MG63 (cell line): Measurements from ENCODE around the gene GRM2. TPM values are rescaled to one million over a fixed set of nuclear protein-coding genes. Genes with fewer than 3 reads are reported as not detected.

Experiments
- DNase-seq: peaks from one replicate; pipeline ENCODE4 v3.0.0-alpha.2; 2020
- H3K27me3 ChIP-seq: fragments of 250-450 bp; sonication (Bioruptor Pico); 2 replicates; pipeline ENCODE4 v1.5.1; 2020; ENCODE audit warnings: mild to moderate bottlenecking, moderate library complexity
- H3K36me3 ChIP-seq: fragments of 250-450 bp; sonication (Bioruptor Pico); 2 replicates; pipeline ENCODE4 v1.5.1; 2020; ENCODE audit warnings: mild to moderate bottlenecking, moderate library complexity
- H3K4me3 ChIP-seq: fragments of 250-450 bp; sonication (Bioruptor Pico); 2 replicates; pipeline ENCODE4 v1.5.1; 2020; ENCODE audit warnings: mild to moderate bottlenecking, moderate library complexity
- H3K9me3 ChIP-seq: fragments of 250-450 bp; sonication (Bioruptor Pico); 2 replicates; pipeline ENCODE4 v1.5.1; 2020; ENCODE audit warnings: mild to moderate bottlenecking, moderate library complexity
- total RNA-seq: library from RNA; depleted of rRNA; stranded (reverse); fragments of >200 nt; shearing (Covaris generic); gene quantifications from 2 replicates; pipeline ENCODE4 v1.2.3, GENCODE V29; 2014; ENCODE audit warnings: low replicate concordance; rRNA removed

GRM2 gene
- total RNA-seq, result not detected in 2 replicates

DNA sequence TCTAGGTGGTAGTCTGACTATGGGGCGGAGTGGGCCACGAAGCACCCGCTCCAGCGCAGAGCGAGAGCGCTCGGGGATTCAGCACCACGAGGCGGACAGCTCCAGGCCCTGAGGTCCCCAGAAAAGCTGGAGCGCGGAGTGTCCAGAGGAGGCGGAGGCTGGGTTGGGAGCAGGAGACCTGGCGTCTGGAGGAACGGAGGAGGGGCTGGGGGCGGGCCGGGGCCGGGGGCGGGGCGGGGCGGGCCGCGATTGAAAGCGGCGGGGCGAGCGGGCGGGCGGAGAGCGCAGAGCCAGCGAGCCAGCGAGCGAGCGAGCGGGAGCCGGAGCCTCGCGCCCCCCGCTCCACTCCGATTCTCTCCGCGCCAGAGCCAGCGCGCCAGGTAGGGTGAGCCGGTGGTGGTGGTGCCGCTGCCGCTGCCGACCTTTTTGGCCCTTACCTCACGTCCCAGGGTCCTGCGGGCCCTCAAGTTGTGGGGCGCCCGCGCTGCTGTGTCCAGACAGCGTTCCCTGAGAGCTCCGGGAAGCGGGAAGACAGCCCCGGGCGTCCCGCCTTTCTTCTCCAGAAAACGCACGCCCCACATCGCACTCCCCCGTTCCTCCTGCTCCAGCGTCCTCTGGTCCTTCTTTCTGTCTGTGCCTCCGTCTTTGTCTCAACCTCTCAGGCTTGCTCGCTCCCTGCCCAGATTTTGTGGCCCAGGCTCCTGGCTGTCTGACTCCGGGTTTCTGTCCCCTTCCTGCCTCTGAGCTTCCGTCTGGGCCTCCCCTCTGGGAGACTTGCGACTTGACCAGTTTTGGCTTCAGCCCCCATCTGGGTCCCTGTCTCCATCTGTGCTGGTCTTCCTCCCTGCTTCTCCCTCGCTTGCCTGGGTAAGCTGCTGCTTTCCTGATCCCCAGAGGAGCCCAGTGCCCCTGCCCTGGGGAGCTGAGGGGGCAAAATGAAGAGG is at the start of gene GRM2:
GRM2 (plus strand) TSS at position 281 of the 944 bp plus-strand sequence. CDS start 1,916 bp downstream, outside the sequence.
- H3K36me3 ChIP-seq, result no peaks in the 10 kb centered on the region
- no peak within 1 kb of the TSS for H3K4me3 ChIP-seq
- H3K9me3 ChIP-seq, result no peaks in the 10 kb centered on the region
- no peaks in the 10 kb centered on the region for H3K27me3 ChIP-seq
- DNase-seq, result no peak

GRCh38 chr3:51657234-51657633 is 49.6 kb upstream of the GRM2 start:
- Histone ChIP-seq H3K9me3 (no peaks in the 10 kb centered on the region), H3K36me3 (peaks cover 1% of the 10 kb centered on the region), H3K4me3 (no peak overlapping the region), H3K27me3 (no peaks in the 10 kb centered on the region)
- no peak for DNase-seq

GRCh38 chr3:51659942-51660341 is 46.9 kb upstream of the GRM2 start:
- no peak for DNase-seq
- Histone ChIP-seq H3K4me3 (no peak overlapping the region), H3K27me3 (no peaks in the 10 kb centered on the region), H3K36me3 (no peaks in the 10 kb centered on the region; the same call in 1 of the 2 replicates), H3K9me3 (no peaks in the 10 kb centered on the region)

DNA sequence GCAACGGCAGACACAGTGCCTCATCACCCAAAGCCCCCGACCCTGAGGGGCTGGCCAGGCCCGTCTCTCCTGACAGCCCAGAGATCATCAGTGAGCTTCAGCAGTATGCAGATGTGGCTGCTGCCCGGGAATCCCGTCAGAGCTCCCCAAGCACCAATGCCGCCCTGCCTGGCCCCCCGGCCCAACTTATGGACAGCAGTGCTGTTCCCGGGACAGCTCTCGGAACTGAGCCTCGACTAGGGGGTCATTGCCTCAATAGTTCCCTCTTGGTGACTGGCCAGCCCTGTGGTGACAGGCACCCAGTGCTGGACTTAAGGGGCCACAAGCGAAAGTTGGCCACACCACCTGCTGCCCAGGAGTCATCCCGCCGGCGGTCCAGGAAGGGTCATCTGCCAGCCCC is 44.4 kb upstream of the GRM2 start:
- Histone ChIP-seq H3K36me3 (no peaks in the 10 kb centered on the region; the same call in 1 of the 2 replicates), H3K9me3 (no peaks in the 10 kb centered on the region), H3K4me3 (no peak overlapping the region), H3K27me3 (no peaks in the 10 kb centered on the region)
- DNase-seq, result no peak

DNA sequence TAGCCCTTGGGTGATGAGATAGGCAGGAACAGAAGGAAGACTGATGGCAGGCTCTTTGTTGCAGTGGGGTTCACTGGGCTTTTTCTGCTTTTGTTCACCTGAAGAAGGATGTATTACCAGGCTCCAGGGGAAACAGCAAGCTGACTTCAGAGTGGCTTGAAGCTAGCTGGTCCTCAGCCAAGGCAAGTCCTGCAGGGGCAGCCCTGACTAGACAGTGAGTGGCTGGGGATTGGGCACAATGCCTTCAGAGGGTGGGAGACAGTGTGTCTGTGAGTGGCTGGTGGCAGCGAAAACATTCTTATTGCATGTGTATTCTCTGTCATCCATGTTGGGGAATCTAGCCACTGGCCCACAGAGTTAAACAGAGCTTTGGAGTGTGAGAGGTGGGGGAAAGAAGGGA is 38.1 kb upstream of the GRM2 start:
- H3K36me3 ChIP-seq, result no peaks in the 10 kb centered on the region
- no peaks in the 10 kb centered on the region for H3K27me3 ChIP-seq
- no peak overlapping the region for H3K4me3 ChIP-seq
- DNase-seq, result peak; percentile 28
- H3K9me3 ChIP-seq, result no peaks in the 10 kb centered on the region

GRCh38 chr3:51669241-51670052 is 37.4 kb upstream of the GRM2 start:
- no peaks in the 10 kb centered on the region for H3K9me3 ChIP-seq
- DNase-seq, result peak; percentile 80
- H3K36me3 ChIP-seq, result no peaks in the 10 kb centered on the region
- no peak overlapping the region for H3K4me3 ChIP-seq
- H3K27me3 ChIP-seq, result no peaks in the 10 kb centered on the region

DNA sequence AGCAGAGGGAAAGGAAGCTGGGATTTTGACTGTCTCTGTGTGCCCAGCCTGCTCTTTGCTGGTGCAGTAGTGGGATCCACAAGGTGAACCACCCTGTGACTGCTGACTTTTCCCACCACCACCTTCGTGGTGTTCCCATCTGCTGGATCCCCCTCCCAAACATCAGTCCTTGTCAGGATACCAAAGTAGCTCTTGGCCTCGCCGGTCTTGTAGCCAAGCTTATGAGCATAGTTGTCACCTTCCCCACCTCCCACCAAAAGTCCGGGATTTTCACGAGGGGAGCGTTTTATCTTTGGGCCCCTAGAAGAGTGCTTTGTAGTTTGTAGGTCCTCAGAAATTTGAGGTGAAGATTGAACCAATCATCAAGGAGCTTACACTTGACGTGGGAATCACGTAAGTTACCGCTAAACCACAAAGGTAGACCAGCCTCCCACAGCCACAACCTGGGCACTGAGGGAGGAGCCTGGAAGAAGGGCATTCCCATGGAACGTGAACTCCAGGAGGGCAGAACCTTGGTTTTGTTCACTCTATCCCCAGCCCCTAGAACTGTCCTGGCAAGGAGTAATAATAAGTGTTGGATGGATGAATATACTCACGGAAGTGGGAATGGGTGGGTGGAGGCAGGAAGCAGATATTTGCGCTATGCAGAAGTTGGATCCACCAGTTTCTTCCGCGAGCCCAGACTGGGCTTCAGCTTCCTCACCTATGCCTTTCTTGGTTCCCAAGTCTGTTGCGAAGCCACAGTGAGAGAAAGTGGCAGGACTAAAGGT is 36.6 kb upstream of the GRM2 start:
- no peak for DNase-seq
- H3K27me3 ChIP-seq, result no peaks in the 10 kb centered on the region
- peak overlapping the region; percentile 75 for H3K4me3 ChIP-seq
- no peaks in the 10 kb centered on the region for H3K9me3 ChIP-seq
- no peaks in the 10 kb centered on the region for H3K36me3 ChIP-seq

GRCh38 chr3:51670823-51671733 is 35.8 kb upstream of the GRM2 start, which contains the start of gene TEX264:
TSS of gene TEX264 (plus strand) at chr3:51671252. CDS start at chr3:51674305, 3,053 bp downstream.
- peaks cover 2% of the 10 kb centered on the region; the same call in 1 of the 2 replicates for H3K36me3 ChIP-seq
- peak; percentile 81 for DNase-seq
- no peaks in the 10 kb centered on the region for H3K9me3 ChIP-seq
- H3K27me3 ChIP-seq, result no peaks in the 10 kb centered on the region
- H3K4me3 ChIP-seq, result peak within 1 kb of the TSS; percentile 75

DNA sequence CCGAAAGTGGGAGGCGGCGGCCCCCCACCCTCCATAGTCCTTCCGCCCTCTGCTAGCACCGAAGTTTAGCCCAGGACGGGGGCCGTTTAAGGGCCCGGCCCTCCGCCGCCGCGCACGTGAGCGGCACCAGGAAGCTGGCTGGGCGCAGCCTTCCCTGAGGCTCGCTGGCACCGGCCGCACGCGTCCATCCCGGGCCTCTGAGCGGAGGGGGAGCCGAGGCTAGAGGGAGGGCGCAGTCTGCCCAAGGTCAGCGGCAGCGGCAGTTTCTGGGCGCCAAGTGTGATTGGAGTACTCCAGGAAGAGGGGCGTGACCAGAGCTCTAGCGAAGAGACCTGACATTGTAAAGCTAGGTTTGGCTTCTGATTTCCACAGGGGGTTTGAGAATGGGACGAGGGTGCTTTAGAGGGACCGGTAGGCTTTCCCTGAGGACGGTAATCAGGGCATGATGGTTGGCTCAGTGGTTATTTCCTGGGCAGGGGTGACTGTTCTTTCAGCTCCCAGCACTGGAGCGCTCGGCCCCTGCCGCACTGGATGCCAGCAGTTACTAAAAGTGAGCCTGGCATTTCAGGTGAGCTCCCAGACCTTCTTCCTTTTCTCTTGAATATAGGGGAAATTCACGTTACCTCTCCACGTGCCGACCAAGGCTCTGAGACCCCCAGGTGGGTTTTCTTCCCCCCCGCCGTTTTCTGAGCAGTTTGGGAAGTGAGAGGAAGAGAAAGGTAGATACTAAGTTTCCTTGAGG is 35.0 kb upstream of the GRM2 start:
- DNase-seq, result peak; percentile 59
- H3K4me3 ChIP-seq, result peak overlapping the region; percentile 75
- no peaks in the 10 kb centered on the region for H3K9me3 ChIP-seq
- peaks cover 5% of the 10 kb centered on the region; the same call in 1 of the 2 replicates for H3K36me3 ChIP-seq
- no peaks in the 10 kb centered on the region for H3K27me3 ChIP-seq

DNA sequence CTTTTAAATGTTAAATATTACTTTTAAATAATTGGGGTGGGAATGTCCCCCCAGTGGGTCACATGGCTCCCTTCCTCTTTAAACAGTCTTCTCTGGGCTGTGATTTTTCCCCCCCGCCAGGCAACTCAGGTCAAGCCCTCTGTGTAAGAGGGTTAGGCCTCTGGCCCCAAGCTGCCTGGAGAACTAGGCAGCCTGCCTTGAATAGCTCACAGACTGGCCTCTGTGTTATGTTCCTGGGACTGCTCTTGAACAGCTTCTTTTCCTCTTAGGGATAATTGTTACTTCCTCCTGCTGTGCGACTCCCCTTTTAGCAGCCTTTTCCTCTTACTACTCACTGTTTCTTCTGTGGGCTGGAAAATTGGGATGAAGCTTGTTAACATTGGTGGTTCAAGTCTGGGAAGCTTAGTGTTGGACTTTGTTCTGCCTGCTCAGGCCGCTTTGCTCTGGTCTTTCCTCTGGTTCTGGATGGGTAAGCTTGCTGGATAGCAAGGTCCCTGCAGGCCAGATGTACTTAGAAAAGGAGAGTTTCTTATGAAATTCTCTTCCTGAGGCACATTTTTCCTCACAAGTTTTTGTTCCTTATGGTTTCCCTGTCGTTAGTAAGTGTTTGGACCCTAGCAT is 33.6 kb upstream of the GRM2 start:
- H3K36me3 ChIP-seq, result peaks cover 5% of the 10 kb centered on the region; the same call in 1 of the 2 replicates
- no peak for DNase-seq
- H3K9me3 ChIP-seq, result no peaks in the 10 kb centered on the region
- no peaks in the 10 kb centered on the region for H3K27me3 ChIP-seq
- H3K4me3 ChIP-seq, result no peak overlapping the region

- Histone ChIP-seq H3K36me3 (peaks cover 5% of the 10 kb centered on the region; the same call in 1 of the 2 replicates), H3K27me3 (no peaks in the 10 kb centered on the region), H3K9me3 (no peaks in the 10 kb centered on the region), H3K4me3 (no peak overlapping the region)
- no peak for DNase-seq
Measured at GRCh38 chr3:51673802-51674654, 32.8 kb upstream of the GRM2 start.

DNA sequence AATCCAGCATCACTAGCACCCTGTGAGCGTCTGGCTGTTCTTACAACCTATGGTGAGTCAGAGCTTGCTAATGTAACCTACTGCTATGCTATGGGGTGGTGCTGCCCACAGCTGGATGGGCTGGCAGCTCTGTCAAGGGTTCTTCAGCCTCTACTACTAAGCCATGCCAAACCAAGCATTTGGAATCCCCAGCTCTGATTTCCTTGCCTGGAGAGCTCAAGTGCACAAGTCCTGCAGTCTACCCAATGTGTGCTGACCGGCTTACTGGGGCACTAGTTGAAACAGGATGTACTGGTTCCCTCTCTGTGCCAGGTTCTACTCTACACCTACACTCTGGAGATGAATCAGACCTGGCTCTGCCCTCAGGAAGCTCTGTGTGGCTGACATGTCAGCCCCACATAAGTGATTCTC is 31.7 kb upstream of the GRM2 start:
- Histone ChIP-seq H3K36me3 (peaks cover 5% of the 10 kb centered on the region; the same call in 1 of the 2 replicates), H3K27me3 (no peaks in the 10 kb centered on the region), H3K4me3 (no peak overlapping the region), H3K9me3 (no peaks in the 10 kb centered on the region)
- peak; percentile 94 for DNase-seq

DNA sequence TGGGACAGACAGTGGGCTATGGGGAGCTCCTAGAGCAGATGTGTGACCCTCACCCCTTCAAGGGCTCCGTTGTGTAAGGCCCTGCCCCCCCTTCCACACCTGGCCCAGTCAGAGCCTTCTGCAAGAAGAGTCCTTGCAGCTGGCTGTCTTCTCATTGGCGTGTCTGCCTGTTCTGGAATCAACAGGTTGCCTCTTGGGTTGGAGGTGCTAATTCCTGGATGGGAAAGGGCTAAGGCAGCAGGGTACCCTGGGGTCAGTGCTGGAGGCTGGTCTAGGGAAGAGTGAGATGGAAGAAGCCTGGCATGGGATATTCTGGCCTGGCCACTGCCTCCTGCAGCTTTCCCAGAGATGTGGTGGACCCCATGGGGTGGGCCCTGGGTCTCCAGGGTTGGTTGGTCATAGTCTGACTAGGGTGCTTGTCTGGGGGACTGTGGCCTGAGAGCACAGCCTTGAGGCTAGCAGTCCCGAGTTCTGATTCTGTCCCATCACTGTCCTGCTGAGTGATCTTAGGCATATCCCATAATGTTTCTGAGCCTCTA is 30.7 kb upstream of the GRM2 start:
- no peaks in the 10 kb centered on the region for H3K9me3 ChIP-seq
- H3K27me3 ChIP-seq, result no peaks in the 10 kb centered on the region
- peaks cover 5% of the 10 kb centered on the region for H3K36me3 ChIP-seq
- DNase-seq, result no peak
- no peak overlapping the region for H3K4me3 ChIP-seq
